NCI-H526 treated with DMSO at 0.1 percent for 48 hours (cell line): ENCODE measurements around the gene ATP5PO.
A peak's percentile ranks its signal among the peaks of the same experiment; 100 is the strongest.

Source experiments
- DNase-seq: peaks from one replicate; lab custom pipeline; 2025; lab: John Stamatoyannopoulos, UW

Gene ATP5PO

GRCh38 chr21:33898586-33898985, 17.0 kb downstream of the ATP5PO start:
- no peak for DNase-seq

- DNase-seq, result no peak
Measured at GRCh38 chr21:33897739-33898138, 17.9 kb downstream of the ATP5PO start.

DNA sequence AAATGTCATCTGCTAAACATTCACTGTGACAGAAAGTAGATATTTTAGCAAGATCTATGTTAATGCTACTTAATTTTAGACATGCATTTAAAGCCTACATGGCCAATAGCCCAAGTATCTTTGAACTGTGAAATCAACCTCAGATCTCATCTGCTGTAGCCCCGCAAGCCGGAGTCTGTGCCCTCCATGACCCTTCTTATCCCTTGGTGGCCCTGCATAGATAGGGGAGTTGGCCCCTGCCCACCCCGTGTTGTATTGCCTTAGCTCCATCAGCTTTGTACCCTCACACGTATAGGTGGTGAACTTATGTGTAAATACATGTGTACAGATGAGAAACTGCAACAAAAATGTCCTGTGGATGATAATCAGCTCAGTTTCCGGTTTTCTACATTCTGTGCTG, 18.5 kb downstream of the ATP5PO start:
- no peak for DNase-seq

- no peak for DNase-seq
Measured at GRCh38 chr21:33896691-33897090, 18.9 kb downstream of the ATP5PO start.

DNA sequence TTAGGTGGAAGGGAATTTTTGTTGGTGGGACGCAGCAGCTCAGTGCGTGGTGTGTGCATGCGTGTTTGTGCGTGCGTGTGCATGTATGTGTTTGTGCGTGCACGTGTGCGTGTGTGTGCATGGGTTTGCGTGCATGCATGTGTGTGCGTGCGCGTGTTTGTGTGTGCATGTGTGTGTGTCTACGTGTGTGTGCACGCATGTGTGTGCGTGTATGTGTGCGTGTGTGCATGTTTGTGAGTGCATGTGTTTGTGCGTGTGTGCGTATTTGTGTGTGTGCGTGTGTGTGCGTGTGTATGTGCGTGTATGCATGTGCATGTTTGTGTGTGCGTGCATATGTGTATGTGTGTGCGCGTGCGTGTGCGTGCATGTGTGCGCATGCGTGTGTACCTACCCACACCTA, 20.2 kb downstream of the ATP5PO start:
- no peak for DNase-seq

- peak; percentile 79 for DNase-seq
Measured at GRCh38 chr21:33894736-33895288, 20.8 kb downstream of the ATP5PO start.

- no peak for DNase-seq
Measured at GRCh38 chr21:33893917-33894316, 21.7 kb downstream of the ATP5PO start.

DNA sequence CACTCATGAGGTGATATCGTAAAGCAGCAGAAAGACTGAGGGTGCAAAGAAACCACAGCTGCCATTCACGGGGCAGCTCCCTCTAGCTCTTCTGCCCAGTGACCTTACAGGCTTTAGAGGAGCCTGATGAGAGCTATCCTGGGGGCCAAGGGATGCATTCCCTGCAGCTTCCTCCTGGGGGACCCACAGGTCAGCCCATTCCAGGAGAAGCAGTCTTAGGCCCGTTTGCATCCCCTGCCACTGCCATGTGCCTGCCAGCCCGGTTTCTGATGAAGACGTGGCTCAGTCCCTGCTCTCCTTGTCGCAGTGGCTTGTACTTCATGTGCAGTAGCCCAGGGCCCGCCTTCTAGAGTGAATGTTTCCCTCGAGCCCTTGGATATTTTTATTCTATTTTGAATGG, 22.8 kb downstream of the ATP5PO start:
- DNase-seq, result no peak

- DNase-seq, result no peak
Measured at GRCh38 chr21:33890187-33890586, 25.4 kb downstream of the ATP5PO start.

DNA sequence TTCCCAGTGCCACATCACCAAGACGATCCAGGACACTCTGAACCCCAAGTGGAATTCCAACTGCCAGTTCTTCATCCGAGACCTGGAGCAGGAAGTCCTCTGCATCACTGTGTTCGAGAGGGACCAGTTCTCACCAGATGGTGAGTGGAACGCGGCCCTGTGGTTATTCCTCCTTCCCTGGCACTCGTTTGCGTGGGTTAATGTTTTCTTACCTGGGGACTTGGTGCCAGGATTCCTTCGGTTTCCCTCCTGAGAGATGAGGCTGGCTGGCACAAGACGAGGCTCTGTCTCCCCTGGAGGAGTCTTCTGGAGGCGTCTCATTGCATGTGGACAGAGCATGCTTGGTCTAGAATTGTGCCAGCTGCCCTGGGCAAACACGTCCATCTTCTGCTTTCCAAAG, 29.3 kb downstream of the ATP5PO start:
- no peak for DNase-seq

DNA sequence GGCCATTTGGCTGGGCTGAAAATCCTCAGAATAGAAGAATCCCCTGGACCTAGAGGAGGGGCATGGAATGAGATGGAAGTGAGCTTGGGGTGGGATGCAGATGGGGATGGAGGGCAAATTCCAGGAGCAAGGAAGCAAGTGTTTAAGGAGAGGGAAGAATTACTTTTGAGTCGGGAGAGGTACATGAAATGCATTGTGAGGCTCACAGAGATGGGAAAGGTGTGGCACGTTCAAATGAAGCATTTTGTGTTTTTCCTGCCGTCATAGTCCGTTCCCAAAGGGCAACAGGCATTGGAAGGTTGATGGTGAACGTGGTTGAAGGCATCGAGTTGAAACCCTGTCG, 30.5 kb downstream of the ATP5PO start:
- no peak for DNase-seq

DNA sequence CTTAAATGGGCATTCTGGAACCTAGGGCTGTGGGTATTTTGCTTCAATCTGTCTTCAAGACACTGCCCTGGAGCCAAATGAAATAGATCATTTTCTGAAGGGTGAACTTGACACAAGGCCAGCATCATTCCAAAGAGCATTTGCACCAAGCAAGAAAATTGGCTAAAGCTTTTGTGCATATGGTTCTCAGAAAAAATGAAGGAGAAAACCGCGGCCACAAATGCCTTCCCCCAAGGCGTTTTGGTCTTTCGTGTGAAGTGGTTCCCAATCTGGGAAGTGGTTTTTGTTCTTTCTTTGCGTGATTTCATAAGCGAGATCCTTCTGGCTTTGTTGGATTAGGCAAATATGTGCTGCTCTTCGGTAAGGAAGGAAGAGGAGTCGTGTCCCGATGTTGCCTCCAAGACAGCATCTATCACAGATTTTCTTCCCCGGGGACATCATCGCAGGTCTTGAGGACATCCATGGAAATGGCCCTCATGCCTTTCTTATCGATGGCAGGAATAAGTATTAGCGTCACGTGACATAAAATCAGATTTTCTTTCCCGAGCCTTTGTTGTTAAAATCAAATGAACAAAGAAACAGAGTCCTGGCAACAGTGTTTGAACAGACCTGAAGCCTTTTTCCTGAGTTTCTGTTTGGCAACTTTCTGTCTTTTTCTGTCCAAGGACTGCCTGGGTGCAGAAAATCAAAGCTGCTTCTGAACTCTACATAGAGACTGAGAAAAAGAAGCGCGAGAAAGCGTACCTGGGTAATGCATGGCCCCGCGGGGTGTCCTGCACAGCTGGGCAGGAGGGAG, 31.0 kb downstream of the ATP5PO start:
- no peak for DNase-seq

GRCh38 chr21:33883118-33883517, 32.5 kb downstream of the ATP5PO start:
- DNase-seq, result no peak

- no peak for DNase-seq
Measured at GRCh38 chr21:33881689-33882440, 33.7 kb downstream of the ATP5PO start.

DNA sequence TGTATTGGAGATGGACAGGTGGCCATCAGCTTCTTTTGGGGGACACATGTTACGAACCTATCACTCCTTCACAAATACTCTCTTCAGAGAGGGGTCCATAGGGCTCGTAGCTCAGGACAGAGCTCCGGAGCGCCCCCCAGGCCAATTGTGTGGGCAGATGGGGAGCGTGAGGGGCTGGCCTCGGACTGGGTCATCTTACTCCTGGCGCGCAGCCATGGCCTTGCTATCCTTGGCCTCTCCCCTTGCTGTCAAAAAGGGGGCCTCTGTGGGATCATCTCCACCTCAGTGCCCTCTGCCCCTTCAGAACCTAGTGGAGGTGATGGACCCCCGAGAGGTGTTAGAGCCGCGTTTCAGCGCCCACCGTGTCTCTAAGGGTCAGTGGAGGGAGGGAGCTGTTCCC, 35.0 kb downstream of the ATP5PO start:
- DNase-seq, result no peak

DNA sequence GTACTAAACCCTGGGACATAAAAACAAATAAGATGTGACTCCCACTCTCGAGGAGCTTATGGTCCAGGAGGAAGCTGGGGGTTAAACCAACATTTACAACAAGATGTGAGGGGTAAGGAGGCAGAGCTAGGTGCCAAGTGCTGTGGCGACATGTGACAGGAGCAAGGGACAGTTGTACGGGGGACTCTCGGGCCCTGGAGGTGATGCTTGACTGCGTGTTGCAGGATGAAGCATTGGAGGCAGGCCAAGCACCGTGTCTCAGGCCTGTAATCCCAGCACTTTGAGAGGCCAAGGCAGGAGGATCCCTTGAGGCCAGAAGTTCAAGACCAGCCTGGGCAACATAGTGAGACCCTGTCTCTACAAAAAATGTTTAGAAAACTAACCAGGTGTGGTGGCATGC, 36.8 kb downstream of the ATP5PO start:
- DNase-seq, result no peak

- DNase-seq, result no peak
Measured at GRCh38 chr21:33875026-33875695, 40.4 kb downstream of the ATP5PO start.

DNA sequence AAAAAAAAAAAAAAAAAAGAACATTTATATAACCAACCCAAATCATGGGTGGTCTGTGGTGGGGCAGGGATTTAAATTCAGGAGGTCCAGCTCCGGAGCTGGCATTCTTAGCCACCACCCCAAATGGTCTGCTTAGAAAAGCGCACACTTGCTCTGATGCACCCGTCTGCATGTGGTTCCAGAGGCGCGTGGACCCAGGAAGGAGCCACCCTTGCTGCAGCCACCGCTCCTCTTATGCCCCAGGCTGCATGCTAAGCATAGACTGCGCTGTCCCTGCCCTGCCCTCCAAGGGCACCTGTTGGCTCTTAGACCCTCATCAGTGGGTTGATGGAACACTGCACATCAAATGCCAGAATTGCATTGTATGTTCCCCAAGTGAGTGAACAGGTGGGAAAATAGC, 41.4 kb downstream of the ATP5PO start:
- no peak for DNase-seq

- no peak for DNase-seq
Measured at GRCh38 chr21:33872881-33873515, 42.6 kb downstream of the ATP5PO start.

- DNase-seq, result no peak
Measured at GRCh38 chr21:33871171-33871570, 44.4 kb downstream of the ATP5PO start.

GRCh38 chr21:33870768-33871167, 44.8 kb downstream of the ATP5PO start:
- no peak for DNase-seq

DNA sequence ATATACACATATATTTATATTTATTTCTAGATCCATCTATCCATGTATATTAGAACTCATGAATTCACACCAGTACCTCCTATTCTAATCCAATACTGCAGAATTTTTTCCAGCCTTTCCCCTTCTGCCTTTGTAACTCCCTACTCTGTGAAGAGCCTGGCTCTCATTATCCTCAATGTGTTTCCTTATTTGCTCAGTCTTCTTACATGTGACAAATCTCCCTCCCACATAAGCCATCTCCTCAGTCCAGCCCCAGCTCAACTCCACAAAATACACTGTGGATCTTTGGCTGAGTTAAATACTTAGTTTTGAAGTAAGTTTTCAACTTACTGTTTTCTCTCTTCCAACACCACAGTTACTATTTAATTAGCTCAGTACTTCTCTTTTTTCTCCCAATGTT, 45.7 kb downstream of the ATP5PO start:
- no peak for DNase-seq
